Measurements from ENCODE around the gene WDR81.
"Not testable (repeated sequence)": the region's sequence is repeated elsewhere in the genome, so short reads cannot be mapped to it uniquely, and the experiment has no call there.

The WDR81 gene

GRCh38 chr17:1732833-1733321 lies 8.4 kb downstream of the WDR81 start:
- no peak for TF ChIP-seq CTCF (IDR thresholded peaks at IDR 0.05; ENCODE audit: low read length, missing control alignments)
- DNase-seq (ENCODE audit: low read depth) = no peak
- no peak overlapping the region for H3K4me3 ChIP-seq (replicated peaks; ENCODE audit: low read depth, low read length)

- no peak for TF ChIP-seq CTCF (IDR thresholded peaks at IDR 0.05; ENCODE audit: low read length, missing control alignments)
- no peak overlapping the region for H3K4me3 ChIP-seq (replicated peaks; ENCODE audit: low read depth, low read length)
- no peak for DNase-seq (ENCODE audit: low read depth)
Observed at GRCh38 chr17:1733759-1734158, 9.3 kb downstream of the WDR81 start.

GRCh38 chr17:1735418-1735817 lies 10.9 kb downstream of the WDR81 start:
- TF ChIP-seq CTCF (IDR thresholded peaks at IDR 0.05; ENCODE audit: low read length, missing control alignments) = no peak
- DNase-seq (ENCODE audit: low read depth) = no peak
- H3K4me3 ChIP-seq (replicated peaks; ENCODE audit: low read depth, low read length) = no peak overlapping the region

DNA sequence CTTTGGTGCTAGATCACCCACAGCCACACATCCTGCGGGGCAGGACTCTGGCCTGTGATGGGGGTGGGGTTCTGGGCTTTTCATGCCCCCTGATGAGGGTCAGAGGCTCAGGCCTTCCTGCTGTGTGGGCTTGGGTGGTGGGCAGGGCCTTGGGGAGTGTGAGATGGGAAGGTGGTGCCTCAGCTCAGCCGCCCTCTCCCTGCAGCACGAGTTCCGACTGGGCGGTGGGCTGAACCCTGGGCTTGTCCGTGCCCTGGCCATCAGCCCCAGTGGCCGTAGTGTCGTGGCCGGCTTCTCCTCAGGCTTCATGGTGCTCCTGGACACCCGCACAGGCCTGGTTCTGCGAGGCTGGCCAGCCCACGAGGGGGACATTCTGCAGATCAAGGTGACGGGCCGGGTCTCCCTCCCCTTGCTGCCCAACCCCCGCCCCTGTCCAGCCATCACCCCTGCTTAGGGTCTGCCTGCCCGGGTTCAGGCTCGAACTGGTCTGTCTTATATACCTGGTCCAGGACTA lies 11.4 kb downstream of the WDR81 start:
- no peak overlapping the region for H3K4me3 ChIP-seq (replicated peaks; ENCODE audit: low read depth, low read length)
- no peak for TF ChIP-seq CTCF (IDR thresholded peaks at IDR 0.05; ENCODE audit: low read length, missing control alignments)
- no peak for DNase-seq (ENCODE audit: low read depth)

DNA sequence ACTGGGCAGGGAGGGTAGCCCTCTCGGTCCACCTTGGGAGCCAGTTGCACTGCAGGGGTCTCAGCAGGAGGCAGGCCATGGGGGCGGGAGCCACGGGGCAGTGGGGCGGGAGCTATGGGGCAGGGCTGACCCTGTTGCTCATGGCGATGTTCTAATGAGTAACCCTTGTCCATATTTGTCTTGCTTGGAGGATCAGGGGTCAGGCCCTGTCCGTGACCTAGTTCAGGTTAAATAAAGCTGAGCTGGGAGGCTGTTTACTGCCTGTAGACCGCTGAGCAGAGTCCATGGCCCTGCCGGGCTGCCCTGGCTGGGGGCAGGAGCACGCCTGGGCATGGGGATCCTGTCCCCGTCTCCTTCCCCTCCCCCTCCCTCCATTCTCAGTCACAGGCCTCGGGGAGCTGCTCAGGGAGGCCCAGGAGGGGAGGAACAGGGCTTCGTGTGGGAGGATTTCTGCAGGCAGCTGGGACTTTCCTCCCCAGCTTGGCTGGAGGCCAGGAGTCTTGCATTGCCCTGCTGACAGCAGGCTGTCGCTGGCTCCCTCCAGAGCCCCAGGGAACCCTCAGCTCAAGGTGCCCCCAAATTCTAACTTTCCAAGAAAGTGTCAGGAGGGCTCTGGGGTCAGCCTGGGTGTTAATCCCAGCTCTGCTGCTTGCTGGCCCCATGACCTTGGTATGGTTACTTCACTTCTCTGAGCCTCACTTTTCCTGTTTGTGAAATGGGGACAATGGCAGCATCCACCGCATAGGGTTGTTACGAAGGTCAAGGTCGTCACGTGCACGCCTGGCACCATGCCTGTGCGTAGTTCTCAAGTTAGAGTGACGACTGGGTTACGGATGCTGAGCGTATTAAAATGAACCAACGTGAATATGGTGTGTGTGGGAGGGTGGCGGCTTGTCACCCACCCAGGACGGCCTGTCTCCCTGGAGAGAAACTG lies 12.1 kb downstream of the WDR81 start:
- no peak overlapping the region for H3K4me3 ChIP-seq (replicated peaks; ENCODE audit: low read depth, low read length)
- TF ChIP-seq CTCF (IDR thresholded peaks at IDR 0.05; ENCODE audit: low read length, missing control alignments) = no peak
- DNase-seq (ENCODE audit: low read depth) = peak; percentile 95

GRCh38 chr17:1737531-1738291 lies 13.2 kb downstream of the WDR81 start:
- DNase-seq (ENCODE audit: low read depth) = no peak
- no peak for TF ChIP-seq CTCF (IDR thresholded peaks at IDR 0.05; ENCODE audit: low read length, missing control alignments)
- H3K4me3 ChIP-seq (replicated peaks; ENCODE audit: low read depth, low read length) = no peak overlapping the region

- not testable (repeated sequence) for DNase-seq (ENCODE audit: low read depth); H3K4me3 ChIP-seq (replicated peaks; ENCODE audit: low read depth, low read length)
Observed at GRCh38 chr17:1741899-1742298, 17.4 kb downstream of the WDR81 start.
